ENCODE data around the gene NCAPG2.

Gene NCAPG2

GRCh38 chr7:158733775-158734494, 29.3 kb upstream of the NCAPG2 start:
- intact Hi-C loops (cut with DNase I): no loop called here
- no peak for DNase-seq

DNA sequence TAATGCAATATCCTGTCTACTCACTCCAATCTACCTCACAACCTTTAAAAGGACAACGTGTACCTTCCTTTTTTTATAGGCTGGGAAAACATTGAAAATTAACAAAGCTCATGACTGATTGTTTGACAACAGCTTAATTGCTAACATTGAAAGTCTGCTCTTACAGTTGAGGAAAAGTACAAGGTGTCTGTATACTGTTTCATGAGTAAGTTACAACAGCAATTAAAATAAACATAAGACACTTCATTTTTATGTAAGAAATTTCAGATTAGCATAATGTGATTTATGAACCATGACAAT, 28.6 kb upstream of the NCAPG2 start:
- DNase-seq: no peak
- intact Hi-C loops (cut with DNase I): no loop called here

GRCh38 chr7:158732494-158733219, 28.1 kb upstream of the NCAPG2 start:
- intact Hi-C loops (cut with DNase I): no loop called here
- DNase-seq: no peak

DNA sequence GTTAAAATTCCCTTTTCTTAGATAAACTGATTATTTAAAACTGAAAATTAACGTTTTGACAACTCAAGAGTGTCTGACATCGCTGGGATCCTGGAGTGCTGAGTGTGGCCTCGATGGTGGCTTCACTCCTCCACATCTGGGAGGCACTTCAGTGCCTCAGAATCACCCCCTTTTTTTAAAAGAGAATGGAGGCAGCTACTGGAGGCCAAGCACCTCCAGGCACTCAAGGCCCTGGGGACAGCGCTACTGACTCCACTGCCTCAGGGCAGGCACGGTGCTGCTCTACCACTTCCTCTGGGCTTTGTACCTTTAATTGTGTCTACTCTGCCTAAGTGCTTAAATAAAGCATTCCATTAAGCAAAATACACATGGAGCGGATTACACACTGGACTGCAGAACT, 27.2 kb upstream of the NCAPG2 start:
- no peak for DNase-seq
- intact Hi-C loops (cut with DNase I): no loop called here

- no peak for DNase-seq
- intact Hi-C loops (cut with DNase I): no loop called here
These were observed 26.1 kb upstream of the NCAPG2 start for GRCh38 chr7:158730383-158731346.

- intact Hi-C loops (cut with DNase I): no loop called here
- DNase-seq: no peak
These were observed 25.2 kb upstream of the NCAPG2 start for GRCh38 chr7:158729646-158730382.

DNA sequence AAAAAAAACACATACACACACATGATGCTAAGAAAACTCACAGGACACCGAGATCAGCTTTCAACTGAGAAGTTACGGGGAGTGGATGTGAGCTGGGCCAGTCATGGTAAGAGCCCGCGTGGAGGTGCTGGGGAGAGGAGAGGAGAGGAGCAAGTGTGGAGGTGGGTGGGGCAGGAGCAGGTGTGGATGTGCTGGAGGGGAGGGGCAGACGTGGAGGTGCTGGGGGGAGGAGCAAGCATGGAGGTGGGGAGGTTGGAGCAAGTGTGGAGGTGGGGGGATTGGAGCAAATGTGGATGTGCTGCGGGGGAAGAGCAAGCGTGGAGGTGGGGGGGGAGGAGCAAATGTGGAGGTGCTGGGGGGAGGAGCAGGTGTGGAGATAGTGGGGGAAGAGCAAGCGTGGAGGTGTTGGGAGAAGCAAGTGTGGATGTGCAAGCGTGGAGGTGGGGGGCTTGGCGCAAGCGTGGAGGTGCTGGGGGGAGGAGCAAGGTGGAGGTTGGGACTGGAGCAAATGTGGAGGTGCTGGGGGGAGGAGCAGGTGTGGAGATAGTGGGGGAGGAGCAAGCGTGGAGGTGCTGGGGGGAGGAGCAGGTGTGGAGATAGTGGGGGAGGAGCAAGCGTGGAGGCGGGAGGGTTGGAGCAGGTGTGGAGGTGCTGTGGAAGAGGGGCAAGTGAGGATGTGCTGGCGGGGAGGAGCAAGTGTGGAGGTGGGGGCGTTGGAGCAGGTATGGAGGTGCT, 24.5 kb upstream of the NCAPG2 start:
- intact Hi-C loops (cut with DNase I): no loop called here
- no peak for DNase-seq

DNA sequence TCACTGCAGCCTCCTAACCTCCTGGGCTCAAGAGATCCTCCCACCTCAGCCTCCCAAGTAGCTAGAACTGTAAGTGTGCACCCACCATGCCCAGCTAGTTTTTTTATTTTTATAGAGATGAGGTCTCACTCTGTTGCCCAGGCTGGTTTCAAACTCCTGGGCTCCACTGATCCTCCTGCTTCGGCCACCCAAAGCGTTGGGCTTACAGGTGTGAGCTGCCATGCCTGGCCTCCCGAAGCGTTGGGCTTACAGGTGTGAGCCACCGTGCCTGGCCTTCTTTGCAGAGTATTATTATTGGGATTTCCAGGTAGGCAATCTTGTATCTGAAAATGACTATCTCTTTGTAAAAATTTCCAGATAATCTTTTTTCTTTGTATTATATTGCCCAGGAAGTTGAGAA, 23.1 kb upstream of the NCAPG2 start:
- no peak for DNase-seq
- intact Hi-C loops (cut with DNase I): no loop called here

DNA sequence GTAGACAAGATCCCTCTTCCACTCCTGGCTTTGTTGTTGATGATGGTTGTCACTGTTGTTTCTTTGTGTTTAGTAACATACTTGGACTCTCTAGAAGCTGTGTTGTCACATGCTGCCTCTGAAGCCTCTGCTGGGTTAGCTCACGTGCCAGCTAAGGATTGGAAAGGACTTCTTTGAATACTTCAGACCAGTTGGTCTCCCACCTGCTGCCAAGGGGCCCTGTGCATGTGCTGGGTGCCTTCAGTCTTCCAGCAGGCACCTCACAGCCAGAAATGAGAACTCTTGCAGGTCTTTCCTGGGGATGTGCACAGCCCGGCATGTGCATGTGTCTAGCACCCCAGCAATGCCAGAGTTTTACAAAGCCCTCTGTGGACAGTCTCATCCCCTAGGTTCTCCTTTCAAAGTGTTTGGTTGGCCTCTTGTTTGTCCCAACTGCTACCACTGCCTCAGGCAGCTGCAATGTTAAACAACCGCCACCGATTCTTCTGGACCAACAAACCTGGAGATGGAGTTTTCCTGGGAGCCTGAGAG, 21.7 kb upstream of the NCAPG2 start:
- intact Hi-C loops (cut with DNase I): no loop called here

DNA sequence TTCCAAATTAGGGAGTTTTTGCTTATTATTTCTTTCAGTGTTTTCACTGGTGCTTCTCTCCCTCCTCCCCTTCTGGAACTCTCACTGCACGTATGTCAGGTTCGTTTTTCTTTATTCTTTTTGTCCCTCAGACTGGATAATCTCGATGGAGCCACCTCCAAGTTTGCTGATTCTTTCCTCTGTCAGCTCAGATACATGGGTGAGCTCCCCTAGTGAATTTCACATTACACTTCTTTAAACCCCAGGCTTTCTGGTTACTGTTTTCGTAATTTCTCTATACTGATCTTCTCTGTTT, 20.8 kb upstream of the NCAPG2 start:
- intact Hi-C loops (cut with DNase I): no loop called here
- no peak for DNase-seq

More for the DNA sequence above, 21.7 kb upstream of the NCAPG2 start:
- no peak for DNase-seq

DNA sequence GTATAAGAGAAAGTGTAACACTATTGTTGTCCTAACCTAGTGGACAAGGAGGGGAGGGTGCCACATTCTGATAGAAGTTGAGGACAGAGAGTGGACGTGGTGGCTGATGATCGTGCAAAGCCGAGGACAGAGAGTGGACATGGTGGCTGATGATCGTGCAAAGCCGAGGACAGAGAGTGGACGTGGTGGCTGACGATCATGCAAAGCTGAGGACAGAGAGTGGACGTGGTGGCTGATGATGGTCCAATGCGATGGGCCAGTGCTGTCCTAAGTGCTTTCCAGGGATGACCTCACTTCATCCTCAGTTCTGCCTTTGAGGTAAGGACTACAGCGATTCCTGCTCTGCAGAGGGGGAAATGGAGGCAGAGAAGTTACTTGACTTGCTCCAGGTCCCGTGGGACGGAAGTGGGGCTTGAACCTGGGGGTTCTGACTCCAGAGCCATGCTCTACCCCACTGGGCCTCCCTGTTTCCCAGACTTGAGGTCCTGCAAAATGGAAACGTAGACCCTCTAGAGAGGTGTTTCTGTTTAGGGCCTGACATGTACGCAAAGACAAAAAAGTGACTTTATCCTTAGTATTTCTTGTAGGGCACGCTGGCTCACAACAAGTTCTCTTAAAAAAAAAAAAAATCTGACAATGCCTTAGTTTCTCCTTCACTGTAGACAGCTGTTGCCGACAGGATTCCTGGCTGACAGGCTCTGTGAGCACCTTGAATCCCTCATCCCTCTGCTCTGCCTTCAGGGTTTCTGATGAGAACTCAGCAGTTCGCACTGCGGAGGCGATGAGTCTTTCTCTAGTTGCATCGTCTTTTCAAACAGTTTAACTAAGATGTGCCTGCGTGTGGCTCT, 20.3 kb upstream of the NCAPG2 start:
- no peak for DNase-seq
- intact Hi-C loops (cut with DNase I): no loop called here

GRCh38 chr7:158723714-158724385, 19.2 kb upstream of the NCAPG2 start:
- intact Hi-C loops (cut with DNase I): no loop called here
- no peak for DNase-seq

- no peak for DNase-seq
- intact Hi-C loops (cut with DNase I): no loop called here
These were observed 18.7 kb upstream of the NCAPG2 start for GRCh38 chr7:158723266-158723665.

- intact Hi-C loops (cut with DNase I): no loop called here
- no peak for DNase-seq
These were observed 18.1 kb upstream of the NCAPG2 start for GRCh38 chr7:158722574-158723237.

DNA sequence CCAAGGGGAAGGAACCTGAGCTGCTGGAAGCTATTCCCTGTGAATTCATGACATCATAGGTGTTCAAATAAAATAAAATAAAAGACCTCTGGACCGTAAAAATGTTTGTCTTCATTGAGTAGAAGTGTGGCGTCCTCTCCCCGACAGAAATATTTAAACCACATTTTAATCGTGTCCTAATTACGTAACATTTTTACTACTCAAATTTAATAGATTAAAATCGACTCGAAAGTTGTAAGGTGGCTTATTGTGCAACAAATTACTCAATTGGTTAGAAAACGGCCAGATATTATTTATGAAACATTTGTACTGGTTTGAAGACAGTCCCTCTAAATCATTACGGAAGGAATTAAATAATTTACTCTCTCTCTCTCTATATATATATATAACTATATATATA, 15.5 kb upstream of the NCAPG2 start:
- intact Hi-C loops (cut with DNase I): no loop called here
- no peak for DNase-seq

DNA sequence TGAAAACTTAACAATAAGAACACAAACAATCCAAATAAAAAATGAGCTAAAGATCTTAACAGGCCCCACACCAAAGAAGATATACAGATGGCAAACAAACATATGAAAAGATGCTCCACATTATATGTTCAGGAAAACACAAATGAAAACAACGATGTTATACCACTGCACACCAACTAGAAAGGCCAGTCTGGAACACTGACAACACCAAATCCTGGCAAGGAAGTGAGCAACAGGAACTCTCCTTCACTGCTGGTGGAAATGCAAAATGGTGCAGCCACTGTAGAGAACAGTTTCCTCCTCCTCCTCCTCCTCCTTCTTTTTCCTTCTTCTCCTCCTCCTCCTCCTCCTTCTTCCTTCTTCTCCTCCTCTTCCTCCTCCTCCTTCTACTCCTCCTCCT, 12.2 kb upstream of the NCAPG2 start:
- DNase-seq: no peak
- intact Hi-C loops (cut with DNase I): no loop called here

GRCh38 chr7:158710651-158711102, 6.1 kb upstream of the NCAPG2 start:
- intact Hi-C loops (cut with DNase I): no loop called here
- no peak for DNase-seq

DNA sequence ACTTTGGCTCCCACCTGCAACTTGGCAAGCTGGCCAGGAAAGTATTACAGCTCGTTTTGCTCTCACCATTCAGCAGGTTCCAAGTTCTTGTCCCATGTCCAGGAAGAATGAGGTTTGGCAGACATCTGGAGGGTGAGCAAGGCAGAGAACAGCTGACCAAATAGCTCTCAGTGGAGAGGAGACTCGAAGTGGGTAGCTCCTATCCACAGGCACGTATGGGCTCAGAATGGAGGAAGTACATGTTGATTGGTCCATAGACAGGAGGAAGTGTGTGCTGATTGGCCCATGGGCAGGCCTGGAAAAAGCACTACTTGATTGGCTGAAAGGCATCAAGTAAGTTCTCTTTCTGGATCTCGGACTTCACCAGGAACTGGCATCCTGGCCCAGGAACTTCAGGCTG, 3.0 kb upstream of the NCAPG2 start:
- intact Hi-C loops (cut with DNase I): loop anchor here (10.0 kb wide), 1 partner anchor 147 kb away; the partner anchor contains the start of gene DYNC2I1
- DNase-seq: no peak

Measured in posterior cingulate gyrus (tissue), 11 donors.